HCT116 (cell line): ENCODE results near the gene AJUBA. TPM values are rescaled to one million over a fixed set of nuclear protein-coding genes. Genes with fewer than 3 reads are reported as not detected.

Experiments
- ATAC-seq: fragments of 200-7000 bp; cut with Tn5 transposase; 2 replicates; pipeline ENCODE4 v1.9.1; 2020; ENCODE audit warnings: mild to moderate bottlenecking, moderate library complexity
- BruUV-seq: library from RNA; stranded (reverse); fragments of 400-500 nt; replicated peaks from 2 replicates; lab custom pipeline; 2021; lab: Mats Ljungman, UMichigan
- CTCF ChIA-PET: fragments of 300-600 bp; sonication (Branson Sonifier 250); formaldehyde crosslinking; loops from one replicate; lab custom pipeline; 2021; ENCODE audit warnings: antibody characterized with exemption; lab: Charles Lee
- POLR2A ChIA-PET: fragments of 300-600, 350-600 bp; sonication (Branson Sonifier 250); formaldehyde crosslinking; loops from one replicate; lab custom pipeline; 2021; ENCODE audit warnings: antibody characterized with exemption; lab: Charles Lee
- RAD21 ChIA-PET, 2 experiments: fragments of 300-600 bp; sonication (Branson Sonifier 250); formaldehyde crosslinking; loops; one replicate each; lab custom pipeline; 2023; ENCODE audit warnings: low total read pairs in 2 of 2; ENCODE audit not compliant: uncharacterized antibody in 2 of 2, unreplicated experiment in 2 of 2, low non-redundant PET in 1 of 2; lab: Charles Lee
- DNase-seq: peaks from one replicate; pipeline ENCODE4 v3.0.0-alpha.2; 2010; ENCODE audit warnings: low read depth, low spot score
- H2AFZ ChIP-seq: fragments of 200-600 bp; shearing (Covaris generic), sonication (generic); 2 replicates; pipeline ENCODE4 v1.6.1; 2017; ENCODE audit warnings: low read depth, mixed run types, mixed read lengths, antibody characterized with exemption, low read length; ENCODE audit not compliant: poor library complexity, severe bottlenecking
- H3K27ac ChIP-seq: 2 replicates; pipeline ENCODE4 v1.5.1; 2012; ENCODE audit warnings: low read depth, low read length
- H3K27me3 ChIP-seq: fragments of 200-600 bp; sonication (generic); 2 replicates; pipeline ENCODE4 v1.6.1; 2016; ENCODE audit warnings: mixed run types, low read length, mixed read lengths; ENCODE audit not compliant: insufficient read depth
- H3K36me3 ChIP-seq, 2 experiments: fragments of 200-500 bp in 1 of 2; fragments of 200-600 bp in 1 of 2; sonication (Bioruptor generic) in 1 of 2; sonication (generic) in 1 of 2; 2 replicates each; pipeline versions ENCODE4 v1.5.1 to v1.6.1; 2014 to 2016; ENCODE audit warnings: low read length in 2 of 2, inconsistent platforms in 1 of 2, mixed read lengths in 1 of 2, mixed run types in 1 of 2; ENCODE audit not compliant: insufficient read depth in 2 of 2, control insufficient read depth in 1 of 2
- H3K4me1 ChIP-seq, 2 experiments: fragments of 200-600 bp in 1 of 2; sonication (generic) in 1 of 2; 2 replicates each; pipeline versions ENCODE4 v1.5.1 to v1.6.1; 2012 to 2017; ENCODE audit warnings: low read length in 2 of 2, inconsistent platforms in 1 of 2, mild to moderate bottlenecking in 1 of 2, mixed read lengths in 1 of 2, mixed run types in 1 of 2, moderate library complexity in 1 of 2; ENCODE audit not compliant: insufficient read depth in 2 of 2, control insufficient read depth in 1 of 2
- H3K4me2 ChIP-seq: fragments of 200-600 bp; sonication (generic); 2 replicates; pipeline ENCODE4 v1.6.1; 2017; ENCODE audit warnings: mixed run types, low read length, mixed read lengths
- H3K4me3 ChIP-seq, 2 experiments: fragments of 200-600 bp in 1 of 2; sonication (generic) in 1 of 2; replicated peaks in 1 of 2; 2 replicates each; pipeline ENCODE4 v1.5.1; 2011 to 2016; ENCODE audit warnings: low read length in 2 of 2, control low read depth in 1 of 2, low read depth in 1 of 2, mild to moderate bottlenecking in 1 of 2, mixed read lengths in 1 of 2, mixed run types in 1 of 2
- H3K79me2 ChIP-seq: fragments of 200-600 bp; sonication (generic); 2 replicates; pipeline ENCODE4 v1.6.1; 2017; ENCODE audit warnings: mild to moderate bottlenecking, mixed run types, low read length, moderate library complexity, mixed read lengths; ENCODE audit not compliant: insufficient read depth
- H3K9ac ChIP-seq: fragments of 200-600 bp; sonication (generic); 2 replicates; pipeline ENCODE4 v1.6.1; 2016; ENCODE audit warnings: low read length, mixed read lengths
- H3K9me2 ChIP-seq: fragments of 200-600 bp; sonication (generic), shearing (Covaris generic); 2 replicates; pipeline ENCODE4 v1.6.1; 2017; ENCODE audit warnings: mixed run types, mild to moderate bottlenecking, moderate library complexity; ENCODE audit not compliant: insufficient read depth
- H3K9me3 ChIP-seq, 2 experiments: fragments of 200-500 bp in 1 of 2; fragments of 200-600 bp in 1 of 2; sonication (Bioruptor generic) in 1 of 2; sonication (generic) in 1 of 2; 2 replicates each; pipeline ENCODE4 v1.6.1; 2014 to 2017; ENCODE audit warnings: low read length in 2 of 2, mixed read lengths in 2 of 2, inconsistent platforms in 1 of 2, low read depth in 1 of 2, mild to moderate bottlenecking in 1 of 2, mixed run types in 1 of 2, moderate library complexity in 1 of 2; ENCODE audit not compliant: control insufficient read depth in 1 of 2, insufficient read depth in 1 of 2
- H4K20me1 ChIP-seq: fragments of 200-600 bp; sonication (generic), shearing (Covaris generic); 2 replicates; pipeline ENCODE4 v1.6.1; 2017; ENCODE audit warnings: mixed run types, mild to moderate bottlenecking, moderate library complexity; ENCODE audit not compliant: insufficient read depth
- ATF3 ChIP-seq: IDR thresholded peaks from 2 replicates; pipeline ENCODE4 v1.6.1; 2012
- CBX3 ChIP-seq: IDR thresholded peaks from 2 replicates; pipeline ENCODE4 v1.6.1; 2012; ENCODE audit warnings: low read depth
- CEBPB ChIP-seq: IDR thresholded peaks from 2 replicates; pipeline ENCODE4 v1.6.1; 2012; ENCODE audit warnings: low read depth
- CTCF ChIP-seq, 3 experiments: fragments of 200-600 bp in 1 of 3; sonication (generic) in 1 of 3; IDR thresholded peaks in 2 of 3; conservative IDR thresholded peaks in 1 of 3; 2 replicates each; pipeline ENCODE4 v1.5.1; 2012 to 2017; ENCODE audit warnings: low read depth in 2 of 3, low read length in 2 of 3, antibody characterized with exemption in 1 of 3, borderline replicate concordance in 1 of 3, control low read depth in 1 of 3, mild to moderate bottlenecking in 1 of 3, mixed read lengths in 1 of 3, mixed run types in 1 of 3, moderate library complexity in 1 of 3; ENCODE audit not compliant: insufficient read depth in 1 of 3
- ELF1 ChIP-seq: IDR thresholded peaks from 2 replicates; pipeline ENCODE4 v1.6.1; 2012; ENCODE audit warnings: low read depth, borderline replicate concordance
- EZH2 ChIP-seq: fragments of 200-600 bp; sonication (generic); IDR thresholded peaks from 2 replicates; pipeline ENCODE4 v1.6.1; 2017; ENCODE audit warnings: antibody characterized with exemption, mixed run types
- EZH2phosphoT487 ChIP-seq: fragments of 200-600 bp; IDR thresholded peaks from 2 replicates; pipeline ENCODE4 v1.6.1; 2018; ENCODE audit warnings: antibody characterized with exemption, borderline replicate concordance
- FOSL1 ChIP-seq: IDR thresholded peaks from 2 replicates; pipeline ENCODE4 v1.6.1; 2012; ENCODE audit warnings: low read depth
- JUND ChIP-seq: IDR thresholded peaks from 2 replicates; pipeline ENCODE4 v1.6.1; 2012
- MAX ChIP-seq: IDR thresholded peaks from 2 replicates; pipeline ENCODE4 v1.6.1; 2012
- POLR2A ChIP-seq: IDR thresholded peaks from 2 replicates; pipeline ENCODE4 v1.7.0; 2011; ENCODE audit warnings: borderline replicate concordance; ENCODE audit not compliant: insufficient read depth, insufficient read length; ENCODE audit errors: extremely low read depth
- POLR2AphosphoS5 ChIP-seq: IDR thresholded peaks from 2 replicates; pipeline ENCODE4 v1.6.1; 2011; ENCODE audit warnings: mild to moderate bottlenecking, low read depth, low read length, moderate library complexity
- REST ChIP-seq: IDR thresholded peaks from 2 replicates; pipeline ENCODE4 v1.6.1; 2012; ENCODE audit warnings: low read depth
- SIN3A ChIP-seq: IDR thresholded peaks from 2 replicates; pipeline ENCODE4 v1.6.1; 2012; ENCODE audit warnings: low read depth
- SP1 ChIP-seq: IDR thresholded peaks from 2 replicates; pipeline ENCODE4 v1.6.1; 2012; ENCODE audit warnings: low read depth
- TCF7L2 ChIP-seq: IDR thresholded peaks from 2 replicates; pipeline ENCODE4 v1.7.0; 2011; ENCODE audit warnings: borderline replicate concordance, inconsistent platforms; ENCODE audit not compliant: insufficient read depth, insufficient read length; ENCODE audit errors: extremely low read depth
- ZBTB33 ChIP-seq: IDR thresholded peaks from 2 replicates; pipeline ENCODE4 v1.6.1; 2011; ENCODE audit warnings: mild to moderate bottlenecking, low read length, moderate library complexity; ENCODE audit not compliant: insufficient replicate concordance; ENCODE audit errors: extremely low read depth
- ZFX ChIP-seq: fragments of 450-650 bp; IDR thresholded peaks from 2 replicates; pipeline ENCODE4 v1.6.1; 2017
- intact Hi-C: fragments of 100-400 bp; cut with micrococcal nuclease; formaldehyde crosslinking; loops from 2 replicates; pipeline ENCODE4 v1.10.0; 2022
- total RNA-seq: library from RNA; stranded (reverse); gene quantifications from one replicate; pipeline ENCODE4 v1.2.1, GENCODE V29; 2021; ENCODE audit not compliant: unreplicated experiment

Gene AJUBA
- total RNA-seq, 1 experiment from 2014 or later: 39.7 TPM

GRCh38 chr14:22987291-22987690 is 4.9 kb upstream of the AJUBA start:
- H2AFZ ChIP-seq: no peak overlapping the region
- ATAC-seq (no peak), DNase-seq (no peak)
- H3K9ac ChIP-seq: 0 out of 2 replicates have a peak overlapping the region, but pooled peaks have one; percentile 16
- H3K27me3 ChIP-seq: no peaks in the 10 kb centered on the region
- CTCF ChIA-PET: interaction anchor here (1.1 to 7.6 kb wide), 18 partner anchors 8 to 164 kb away, joined by 3 to 175 read pairs (median 9); partner anchors contain the start of genes ACIN1, C14orf119, CDH24 and PRMT5
- no peaks in the 10 kb centered on the region for H3K9me3 ChIP-seq
- no peak overlapping the region for H3K4me2 ChIP-seq
- no peaks in the 10 kb centered on the region for H3K36me3 ChIP-seq
- H3K79me2 ChIP-seq: peaks cover 2% of the 10 kb centered on the region; the same call in 1 of the 2 replicates
- TF ChIP-seq JUND (no peak), EZH2phosphoT487 (no peak), CTCF (IDR thresholded peaks at IDR 0.05 in 2 of 3, conservative IDR thresholded peaks at IDR 0.05 in 1 of 3; ENCODE audit: borderline replicate concordance in 1 of 3, insufficient read depth in 1 of 3, low read depth in 2 of 3, low read length in 2 of 3) (no peak), ZBTB33 (no peak), FOSL1 (no peak), MAX (no peak), ATF3 (no peak), REST (no peak), POLR2AphosphoS5 (no peak), SIN3A (no peak), SP1 (no peak), POLR2A (no peak), CBX3 (no peak), CEBPB (no peak), ELF1 (no peak), EZH2 (no peak), ZFX (no peak), TCF7L2 (no peak)
- H3K4me3 ChIP-seq: no peak overlapping the region
- peaks cover 2 to 9% of the 10 kb centered on the region in 2 experiments; a peak in 2 of 4 replicates for H3K4me1 ChIP-seq
- RAD21 ChIA-PET: interaction anchor here (0.7 to 1.6 kb wide), 7 partner anchors 8 to 133 kb away, joined by 3 to 7 read pairs (median 4); no protein-coding TSS in a partner anchor
- no peaks in the 10 kb centered on the region for H3K9me2 ChIP-seq
- no TSS peak for BruUV-seq
- no peaks in the 10 kb centered on the region for H4K20me1 ChIP-seq
- intact Hi-C loops: loop anchor here (5.0 to 10.0 kb wide), 3 partner anchors 200 to 602 kb away; partner anchors contain the start of genes BCL2L2 and PPP1R3E
- POLR2A ChIA-PET: no interaction called here
- H3K27ac ChIP-seq: no peak overlapping the region
